HepG2 (cell line): ENCODE measurements around the gene GTF2A1. TPM values are rescaled to one million over a fixed set of nuclear protein-coding genes. Genes with fewer than 3 reads are reported as not detected.

Experiments used
- ETV6 ChIP-seq: sonication (generic); formaldehyde crosslinking; conservative IDR thresholded peaks from 2 replicates; pipeline ENCODE4 v1.4.0; 2020; ENCODE audit warnings: missing genetic modification reagents
- FIP1L1 ChIP-seq: fragments of 200-400 bp; formaldehyde crosslinking; IDR thresholded peaks from 2 replicates; pipeline ENCODE4 v1.6.1; 2018; ENCODE audit warnings: low read depth, mild to moderate bottlenecking, low read length, moderate library complexity, borderline replicate concordance; ENCODE audit not compliant: insufficient read depth
- MYNN ChIP-seq: sonication (generic); formaldehyde crosslinking; IDR thresholded peaks from 2 replicates; pipeline ENCODE4 v1.4.0; 2020; ENCODE audit warnings: mild to moderate bottlenecking, low read depth, missing genetic modification reagents
- NFKB2 ChIP-seq: sonication (generic); formaldehyde crosslinking; IDR thresholded peaks from 2 replicates; pipeline ENCODE4 v1.4.0; 2020; ENCODE audit warnings: missing genetic modification reagents, borderline replicate concordance
- RBM39 ChIP-seq: fragments of 200-400 bp; formaldehyde crosslinking; IDR thresholded peaks from one replicate; pipeline ENCODE4 v1.6.1; 2018; ENCODE audit warnings: antibody characterized with exemption, mild to moderate bottlenecking, low read depth, low read length; ENCODE audit not compliant: poor library complexity, severe bottlenecking
- ZFX ChIP-seq: sonication (generic); formaldehyde crosslinking; IDR thresholded peaks from 2 replicates; pipeline ENCODE4 v1.4.0; 2020; ENCODE audit warnings: mild to moderate bottlenecking, low read depth, missing genetic modification reagents, moderate library complexity
- ZMYM4 ChIP-seq: sonication (generic); formaldehyde crosslinking; IDR thresholded peaks from 2 replicates; pipeline ENCODE4 v1.8.1; 2023; ENCODE audit warnings: mild to moderate bottlenecking, missing genetic modification reagents
- ZNF264 ChIP-seq: sonication (generic); formaldehyde crosslinking; IDR thresholded peaks from 2 replicates; pipeline ENCODE4 v1.4.0; 2020; ENCODE audit warnings: missing genetic modification reagents
- ZNF431 ChIP-seq: sonication (generic); formaldehyde crosslinking; IDR thresholded peaks from 2 replicates; pipeline ENCODE4 v1.9.0; 2022; ENCODE audit warnings: missing genetic modification reagents, low read depth, mild to moderate bottlenecking, borderline replicate concordance
- ZNF446 ChIP-seq: sonication (generic); formaldehyde crosslinking; IDR thresholded peaks from 2 replicates; pipeline ENCODE4 v1.5.0; 2020; ENCODE audit warnings: mild to moderate bottlenecking, missing genetic modification reagents
- ZNF567 ChIP-seq: sonication (generic); formaldehyde crosslinking; IDR thresholded peaks from 2 replicates; pipeline ENCODE4 v1.8.1; 2023; ENCODE audit warnings: mild to moderate bottlenecking, missing genetic modification reagents, borderline replicate concordance
- ZNF644 ChIP-seq: IDR thresholded peaks from 2 replicates; pipeline ENCODE4 v1.6.1; 2016; ENCODE audit warnings: low read depth
- polyA plus RNA-seq, 8 experiments: library from polyadenylated mRNA; depleted of rRNA in 3 of 8; stranded (reverse) in 7 of 8; unstranded in 1 of 8; fragments of >200 nt; fragmentation: Illumina TruSeq in 4 of 8; extraction: Trizol in 4 of 8; gene quantifications; 2 replicates each; pipeline versions ENCODE4 v1.2.1 to v1.2.3, GENCODE V29; 2011 to 2016; ENCODE audit warnings: low read depth in 4 of 8, missing spikeins in 1 of 8, mixed read lengths in 1 of 8; ENCODE audit not compliant: insufficient read depth in 1 of 8
- total RNA-seq, 5 experiments: library from RNA; depleted of rRNA; stranded (reverse); fragments of >200 nt; fragmentation: Illumina TruSeq; extraction: Trizol; gene quantifications; 2 replicates each; pipeline ENCODE4 v1.2.3, GENCODE V29; 2016; ENCODE audit warnings: low read depth in 1 of 5
- TF ChIP-seq, protein P1 (sequence below): sonication (generic); formaldehyde crosslinking; IDR thresholded peaks from 2 replicates; pipeline ENCODE4 v1.5.1; 2020; ENCODE audit warnings: missing genetic modification reagents, mild to moderate bottlenecking, borderline replicate concordance
- TF ChIP-seq, protein P2 (sequence below): sonication (generic); formaldehyde crosslinking; IDR thresholded peaks from 2 replicates; pipeline ENCODE4 v1.4.0; 2020; ENCODE audit warnings: missing genetic modification reagents
- TF ChIP-seq, protein P3 (sequence below): sonication (generic); formaldehyde crosslinking; conservative IDR thresholded peaks from 2 replicates; pipeline ENCODE4 v1.8.0; 2022; ENCODE audit warnings: low read depth, missing genetic modification reagents
- TF ChIP-seq, protein P4 (sequence below): sonication (generic); formaldehyde crosslinking; IDR thresholded peaks from one replicate; pipeline ENCODE4 v1.5.1; 2020; ENCODE audit warnings: mild to moderate bottlenecking, missing genetic modification reagents; ENCODE audit errors: not compliant biosample characterization

Gene GTF2A1
- total and polyA plus RNA-seq, 2 of the 13 experiments (the other 11 are each of a cell fraction or from before 2014, with no cell fraction given) = 14.9 to 17.5 TPM

- TF ChIP-seq, protein P1, sequence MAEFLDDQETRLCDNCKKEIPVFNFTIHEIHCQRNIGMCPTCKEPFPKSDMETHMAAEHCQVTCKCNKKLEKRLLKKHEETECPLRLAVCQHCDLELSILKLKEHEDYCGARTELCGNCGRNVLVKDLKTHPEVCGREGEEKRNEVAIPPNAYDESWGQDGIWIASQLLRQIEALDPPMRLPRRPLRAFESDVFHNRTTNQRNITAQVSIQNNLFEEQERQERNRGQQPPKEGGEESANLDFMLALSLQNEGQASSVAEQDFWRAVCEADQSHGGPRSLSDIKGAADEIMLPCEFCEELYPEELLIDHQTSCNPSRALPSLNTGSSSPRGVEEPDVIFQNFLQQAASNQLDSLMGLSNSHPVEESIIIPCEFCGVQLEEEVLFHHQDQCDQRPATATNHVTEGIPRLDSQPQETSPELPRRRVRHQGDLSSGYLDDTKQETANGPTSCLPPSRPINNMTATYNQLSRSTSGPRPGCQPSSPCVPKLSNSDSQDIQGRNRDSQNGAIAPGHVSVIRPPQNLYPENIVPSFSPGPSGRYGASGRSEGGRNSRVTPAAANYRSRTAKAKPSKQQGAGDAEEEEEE = no peak
- TF ChIP-seq ZNF264 (CRISPR knock-in tag) = 0 out of 2 replicates have a peak, but pooled peaks have one; percentile 16
- TF ChIP-seq RBM39 = peak; percentile 49
- TF ChIP-seq NFKB2 (CRISPR knock-in tag) = 0 out of 2 replicates have a peak, but pooled peaks have one; percentile 63
- TF ChIP-seq, protein P2, sequence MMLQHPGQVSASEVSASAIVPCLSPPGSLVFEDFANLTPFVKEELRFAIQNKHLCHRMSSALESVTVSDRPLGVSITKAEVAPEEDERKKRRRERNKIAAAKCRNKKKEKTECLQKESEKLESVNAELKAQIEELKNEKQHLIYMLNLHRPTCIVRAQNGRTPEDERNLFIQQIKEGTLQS (CRISPR knock-in tag) = peak; percentile 38; the same call in 1 of the 2 replicates
- peak; percentile 55; the same call in 1 of the 2 replicates for TF ChIP-seq ZNF431 (CRISPR knock-in tag)
- peak; percentile 64; the same call in 1 of the 2 replicates for TF ChIP-seq ETV6 (CRISPR knock-in tag)
- TF ChIP-seq ZMYM4 (CRISPR knock-in tag) = peak; percentile 91
- no peak for TF ChIP-seq ZNF644 (CRISPR knock-in tag)
- TF ChIP-seq ZNF567 (CRISPR knock-in tag) = no peak
- TF ChIP-seq MYNN (CRISPR knock-in tag) = no peak
- TF ChIP-seq ZFX (CRISPR knock-in tag) = peak; percentile 94
- TF ChIP-seq FIP1L1 = 0 out of 2 replicates have a peak, but pooled peaks have one; percentile 72
- TF ChIP-seq, protein P3, sequence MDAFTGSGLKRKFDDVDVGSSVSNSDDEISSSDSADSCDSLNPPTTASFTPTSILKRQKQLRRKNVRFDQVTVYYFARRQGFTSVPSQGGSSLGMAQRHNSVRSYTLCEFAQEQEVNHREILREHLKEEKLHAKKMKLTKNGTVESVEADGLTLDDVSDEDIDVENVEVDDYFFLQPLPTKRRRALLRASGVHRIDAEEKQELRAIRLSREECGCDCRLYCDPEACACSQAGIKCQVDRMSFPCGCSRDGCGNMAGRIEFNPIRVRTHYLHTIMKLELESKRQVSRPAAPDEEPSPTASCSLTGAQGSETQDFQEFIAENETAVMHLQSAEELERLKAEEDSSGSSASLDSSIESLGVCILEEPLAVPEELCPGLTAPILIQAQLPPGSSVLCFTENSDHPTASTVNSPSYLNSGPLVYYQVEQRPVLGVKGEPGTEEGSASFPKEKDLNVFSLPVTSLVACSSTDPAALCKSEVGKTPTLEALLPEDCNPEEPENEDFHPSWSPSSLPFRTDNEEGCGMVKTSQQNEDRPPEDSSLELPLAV = no peak
- TF ChIP-seq ZNF446 (CRISPR knock-in tag) = no peak; the same call in 1 of the 2 replicates
- TF ChIP-seq, protein P4, sequence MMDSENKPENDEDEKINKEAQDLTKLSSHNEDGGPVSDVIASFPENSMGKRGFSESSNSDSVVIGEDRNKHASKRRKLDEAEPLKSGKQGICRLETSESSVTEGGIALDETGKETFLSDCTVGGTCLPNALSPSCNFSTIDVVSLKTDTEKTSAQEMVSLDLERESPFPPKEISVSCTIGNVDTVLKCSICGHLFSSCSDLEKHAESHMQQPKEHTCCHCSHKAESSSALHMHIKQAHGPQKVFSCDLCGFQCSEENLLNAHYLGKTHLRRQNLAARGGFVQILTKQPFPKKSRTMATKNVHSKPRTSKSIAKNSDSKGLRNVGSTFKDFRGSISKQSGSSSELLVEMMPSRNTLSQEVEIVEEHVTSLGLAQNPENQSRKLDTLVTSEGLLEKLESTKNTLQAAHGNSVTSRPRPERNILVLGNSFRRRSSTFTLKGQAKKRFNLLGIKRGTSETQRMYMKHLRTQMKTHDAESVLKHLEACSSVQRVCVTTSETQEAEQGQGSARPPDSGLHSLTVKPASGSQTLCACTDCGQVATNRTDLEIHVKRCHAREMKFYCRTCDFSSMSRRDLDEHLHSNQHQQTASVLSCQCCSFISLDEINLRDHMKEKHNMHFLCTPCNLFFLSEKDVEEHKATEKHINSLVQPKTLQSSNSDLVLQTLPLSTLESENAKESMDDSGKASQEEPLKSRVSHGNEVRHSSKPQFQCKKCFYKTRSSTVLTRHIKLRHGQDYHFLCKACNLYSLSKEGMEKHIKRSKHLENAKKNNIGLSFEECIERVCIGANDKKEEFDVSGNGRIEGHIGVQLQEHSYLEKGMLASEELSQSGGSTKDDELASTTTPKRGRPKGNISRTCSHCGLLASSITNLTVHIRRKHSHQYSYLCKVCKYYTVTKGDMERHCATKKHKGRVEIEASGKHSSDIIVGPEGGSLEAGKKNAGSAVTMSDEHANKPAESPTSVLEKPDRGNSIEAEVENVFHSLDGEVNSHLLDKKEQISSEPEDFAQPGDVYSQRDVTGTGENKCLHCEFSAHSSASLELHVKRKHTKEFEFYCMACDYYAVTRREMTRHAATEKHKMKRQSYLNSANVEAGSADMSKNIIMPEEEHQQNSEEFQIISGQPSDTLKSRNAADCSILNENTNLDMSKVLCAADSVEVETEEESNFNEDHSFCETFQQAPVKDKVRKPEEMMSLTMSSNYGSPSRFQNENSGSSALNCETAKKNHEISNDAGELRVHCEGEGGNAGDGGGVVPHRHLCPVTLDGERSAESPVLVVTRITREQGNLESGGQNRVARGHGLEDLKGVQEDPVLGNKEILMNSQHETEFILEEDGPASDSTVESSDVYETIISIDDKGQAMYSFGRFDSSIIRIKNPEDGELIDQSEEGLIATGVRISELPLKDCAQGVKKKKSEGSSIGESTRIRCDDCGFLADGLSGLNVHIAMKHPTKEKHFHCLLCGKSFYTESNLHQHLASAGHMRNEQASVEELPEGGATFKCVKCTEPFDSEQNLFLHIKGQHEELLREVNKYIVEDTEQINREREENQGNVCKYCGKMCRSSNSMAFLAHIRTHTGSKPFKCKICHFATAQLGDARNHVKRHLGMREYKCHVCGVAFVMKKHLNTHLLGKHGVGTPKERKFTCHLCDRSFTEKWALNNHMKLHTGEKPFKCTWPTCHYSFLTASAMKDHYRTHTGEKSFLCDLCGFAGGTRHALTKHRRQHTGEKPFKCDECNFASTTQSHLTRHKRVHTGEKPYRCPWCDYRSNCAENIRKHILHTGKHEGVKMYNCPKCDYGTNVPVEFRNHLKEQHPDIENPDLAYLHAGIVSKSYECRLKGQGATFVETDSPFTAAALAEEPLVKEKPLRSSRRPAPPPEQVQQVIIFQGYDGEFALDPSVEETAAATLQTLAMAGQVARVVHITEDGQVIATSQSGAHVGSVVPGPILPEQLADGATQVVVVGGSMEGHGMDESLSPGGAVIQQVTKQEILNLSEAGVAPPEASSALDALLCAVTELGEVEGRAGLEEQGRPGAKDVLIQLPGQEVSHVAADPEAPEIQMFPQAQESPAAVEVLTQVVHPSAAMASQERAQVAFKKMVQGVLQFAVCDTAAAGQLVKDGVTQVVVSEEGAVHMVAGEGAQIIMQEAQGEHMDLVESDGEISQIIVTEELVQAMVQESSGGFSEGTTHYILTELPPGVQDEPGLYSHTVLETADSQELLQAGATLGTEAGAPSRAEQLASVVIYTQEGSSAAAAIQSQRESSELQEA = no peak
Measured at GRCh38 chr14:81170104-81170828, 50.5 kb downstream of the GTF2A1 start (continued).
